Natural killer cell (primary cell): Measurements from ENCODE around the gene SLCO2A1. TPM values are rescaled to one million over a fixed set of nuclear protein-coding genes. Genes with fewer than 3 reads are reported as not detected.

Experiments
- ATAC-seq, 3 donors: fragments of 150-1000 bp in 2 of 3; fragments of 200-7000 bp in 1 of 3; cut with Tn5 transposase; 1 replicate in 1 of 3; 2 replicates in 2 of 3; pipeline ENCODE4 v1.10.0; 2021; ENCODE audit warnings: mild to moderate bottlenecking in 2 of 3, moderate library complexity in 2 of 3
- DNase-seq, 2 donors: peaks; one replicate each; pipeline versions ENCODE4 v3.0.0 to v3.0.0-alpha.2; 2013 to 2021; ENCODE audit warnings: mixed read lengths in 1 of 2
- H3K27ac ChIP-seq: one replicate; pipeline ENCODE4 v1.5.1; 2013; ENCODE audit warnings: mild to moderate bottlenecking, low read length
- H3K27me3 ChIP-seq: one replicate; pipeline ENCODE4 v1.6.1; 2013; ENCODE audit warnings: low read length; ENCODE audit not compliant: control insufficient read depth, insufficient read depth
- H3K36me3 ChIP-seq: one replicate; pipeline ENCODE4 v1.6.1; 2013; ENCODE audit warnings: low read length; ENCODE audit not compliant: control insufficient read depth, insufficient read depth
- H3K4me1 ChIP-seq: one replicate; pipeline ENCODE4 v1.6.1; 2013; ENCODE audit warnings: low read length; ENCODE audit not compliant: control insufficient read depth, insufficient read depth
- H3K4me3 ChIP-seq: one replicate; pipeline ENCODE4 v1.5.1; 2013; ENCODE audit warnings: low read length
- H3K9me3 ChIP-seq: one replicate; pipeline ENCODE4 v1.6.1; 2013; ENCODE audit warnings: low read length; ENCODE audit not compliant: control insufficient read depth, insufficient read depth
- H3K27ac Mint-ChIP-seq, 2 donors: one replicate each; pipeline ENCODE4 v1.8.0; 2022; ENCODE audit warnings: mild to moderate bottlenecking in 2 of 2, mixed read lengths in 2 of 2, moderate library complexity in 1 of 2
- H3K27me3 Mint-ChIP-seq, 2 donors: one replicate each; pipeline ENCODE4 v1.8.0; 2022; ENCODE audit warnings: low read depth in 2 of 2, mixed read lengths in 2 of 2
- H3K36me3 Mint-ChIP-seq: one replicate; pipeline ENCODE4 v1.8.0; 2022; ENCODE audit warnings: mixed read lengths
- H3K4me1 Mint-ChIP-seq, 2 donors: one replicate each; pipeline ENCODE4 v1.8.0; 2022; ENCODE audit warnings: mixed read lengths in 2 of 2
- H3K4me3 Mint-ChIP-seq: one replicate; pipeline ENCODE4 v1.8.0; 2022; ENCODE audit warnings: mild to moderate bottlenecking, moderate library complexity, mixed read lengths
- H3K9me3 Mint-ChIP-seq, 2 donors: one replicate each; pipeline ENCODE4 v1.8.0; 2022; ENCODE audit warnings: mixed read lengths in 2 of 2
- WGBS: methylation state at CpG from one replicate; pipeline ENCODE4 v1.1.7; 2013; ENCODE audit warnings: missing lambda C conversion rate; ENCODE audit not compliant: insufficient coverage; 5-methylcytosine and 5-hydroxymethylcytosine counted together
- intact Hi-C: fragments of 100-400 bp; cut with micrococcal nuclease; formaldehyde crosslinking; loops from one replicate; pipeline ENCODE4 v1.14.2; 2022
- total RNA-seq, 4 donors: library from RNA; stranded (reverse); fragments of 120-200 nt in 1 of 4; gene quantifications; one replicate each; pipeline versions ENCODE4 v1.2.3 to v1.2.4, GENCODE V29; 2013 to 2022
- TF ChIP-seq, protein P1 (sequence below): fragments of 200-600 bp; IDR thresholded peaks from one replicate; pipeline ENCODE4 v1.8.0; 2022; ENCODE audit warnings: antibody characterized with exemption

The SLCO2A1 gene
- total RNA-seq, 3 donors from 2014 or later (not counting 1 experiment from before 2014, with no cell fraction given) = not detected

- TF ChIP-seq, protein P1, sequence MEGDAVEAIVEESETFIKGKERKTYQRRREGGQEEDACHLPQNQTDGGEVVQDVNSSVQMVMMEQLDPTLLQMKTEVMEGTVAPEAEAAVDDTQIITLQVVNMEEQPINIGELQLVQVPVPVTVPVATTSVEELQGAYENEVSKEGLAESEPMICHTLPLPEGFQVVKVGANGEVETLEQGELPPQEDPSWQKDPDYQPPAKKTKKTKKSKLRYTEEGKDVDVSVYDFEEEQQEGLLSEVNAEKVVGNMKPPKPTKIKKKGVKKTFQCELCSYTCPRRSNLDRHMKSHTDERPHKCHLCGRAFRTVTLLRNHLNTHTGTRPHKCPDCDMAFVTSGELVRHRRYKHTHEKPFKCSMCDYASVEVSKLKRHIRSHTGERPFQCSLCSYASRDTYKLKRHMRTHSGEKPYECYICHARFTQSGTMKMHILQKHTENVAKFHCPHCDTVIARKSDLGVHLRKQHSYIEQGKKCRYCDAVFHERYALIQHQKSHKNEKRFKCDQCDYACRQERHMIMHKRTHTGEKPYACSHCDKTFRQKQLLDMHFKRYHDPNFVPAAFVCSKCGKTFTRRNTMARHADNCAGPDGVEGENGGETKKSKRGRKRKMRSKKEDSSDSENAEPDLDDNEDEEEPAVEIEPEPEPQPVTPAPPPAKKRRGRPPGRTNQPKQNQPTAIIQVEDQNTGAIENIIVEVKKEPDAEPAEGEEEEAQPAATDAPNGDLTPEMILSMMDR = no peak
- Histone ChIP-seq H3K9me3 (no peaks in the 10 kb centered on the region), H3K27ac (no peak overlapping the region), H3K4me1 (peaks cover under 1% of the 10 kb centered on the region), H3K27me3 (no peaks in the 10 kb centered on the region), H3K36me3 (no peaks in the 10 kb centered on the region), H3K4me3 (no peak overlapping the region)
- no peak overlapping the region for H3K4me3 Mint-ChIP-seq
- no peaks in the 10 kb centered on the region for H3K9me3 Mint-ChIP-seq
- H3K27ac Mint-ChIP-seq = no peak overlapping the region
- H3K4me1 Mint-ChIP-seq = peaks cover 0 to 4% of the 10 kb centered on the region in 2 donors
- ATAC-seq (no peak), DNase-seq (no peak)
- H3K36me3 Mint-ChIP-seq = no peaks in the 10 kb centered on the region
- H3K27me3 Mint-ChIP-seq = peaks cover 0 to 18% of the 10 kb centered on the region in 2 donors
- intact Hi-C loops = no loop called here
- 73% methylated on average over 12 of the region's 12 CpGs for WGBS
These were observed 33.5 kb downstream of the SLCO2A1 start for GRCh38 chr3:133996251-133996661.

- Histone ChIP-seq H3K4me3 (no peak overlapping the region), H3K27ac (no peak overlapping the region), H3K36me3 (no peaks in the 10 kb centered on the region), H3K9me3 (no peaks in the 10 kb centered on the region), H3K27me3 (no peaks in the 10 kb centered on the region), H3K4me1 (peaks cover 4% of the 10 kb centered on the region)
- 86% methylated on average over 1 of the region's 2 CpGs for WGBS
- Mint-ChIP-seq H3K27ac (no peak overlapping the region), H3K4me3 (no peak overlapping the region), H3K27me3 (peaks cover 0 to 18% of the 10 kb centered on the region in 2 donors), H3K36me3 (no peaks in the 10 kb centered on the region), H3K4me1 (peaks cover 0 to 4% of the 10 kb centered on the region in 2 donors), H3K9me3 (no peaks in the 10 kb centered on the region)
- DNase-seq (no peak), ATAC-seq (no peak)
- TF ChIP-seq, protein P1 = no peak
- intact Hi-C loops = no loop called here
These were observed 34.5 kb downstream of the SLCO2A1 start for GRCh38 chr3:133995264-133995663.

GRCh38 chr3:133994166-133994890, 35.4 kb downstream of the SLCO2A1 start:
- Mint-ChIP-seq H3K4me1 (peaks cover 0 to 4% of the 10 kb centered on the region in 2 donors), H3K27me3 (peaks cover 0 to 16% of the 10 kb centered on the region in 2 donors), H3K27ac (no peak overlapping the region), H3K4me3 (no peak overlapping the region), H3K9me3 (no peaks in the 10 kb centered on the region), H3K36me3 (no peaks in the 10 kb centered on the region)
- Histone ChIP-seq H3K4me1 (peaks cover 4% of the 10 kb centered on the region), H3K27me3 (no peaks in the 10 kb centered on the region), H3K27ac (no peak overlapping the region), H3K4me3 (no peak overlapping the region), H3K9me3 (no peaks in the 10 kb centered on the region), H3K36me3 (no peaks in the 10 kb centered on the region)
- 70% methylated on average over 7 of the region's 8 CpGs for WGBS
- ATAC-seq (no peak), DNase-seq (no peak)
- TF ChIP-seq, protein P1 = no peak
- intact Hi-C loops = no loop called here
